Spleen (tissue), 11 donors: ENCODE data around the gene RPS19BP1. TPM values are rescaled to one million over a fixed set of nuclear protein-coding genes. Genes with fewer than 3 reads are reported as not detected.

ENCODE experiments used
- DNase-seq: peaks from one replicate; pipeline ENCODE4 v3.0.0-alpha.2; 2020
- H3K27ac ChIP-seq, 8 donors: fragments of 200-600 bp; sonication (generic) in 7 of 8; 1 replicate in 4 of 8; 2 replicates in 4 of 8; pipeline versions ENCODE4 v1.5.0 to v1.8.0; 2016 to 2021; ENCODE audit warnings: inconsistent platforms in 4 of 8, mild to moderate bottlenecking in 4 of 8, moderate library complexity in 1 of 8
- H3K27me3 ChIP-seq, 7 donors: fragments of 200-600 bp; sonication (generic) in 6 of 7; replicated peaks in 1 of 7; 1 replicate in 4 of 7; 2 replicates in 3 of 7; pipeline versions ENCODE4 v1.5.0 to v1.8.0; 2016 to 2021; ENCODE audit warnings: inconsistent platforms in 3 of 7, mild to moderate bottlenecking in 1 of 7
- H3K36me3 ChIP-seq, 6 donors: fragments of 200-600 bp; sonication (generic) in 5 of 6; 1 replicate in 4 of 6; 2 replicates in 2 of 6; pipeline versions ENCODE4 v1.5.0 to v1.8.0; 2016 to 2021; ENCODE audit warnings: inconsistent platforms in 2 of 6
- H3K4me1 ChIP-seq, 6 donors: fragments of 200-600 bp; sonication (generic) in 5 of 6; 1 replicate in 3 of 6; 2 replicates in 3 of 6; pipeline versions ENCODE4 v1.5.0 to v1.8.0; 2016 to 2021; ENCODE audit warnings: inconsistent platforms in 3 of 6
- H3K4me3 ChIP-seq, 8 donors: fragments of 200-600 bp; sonication (generic) in 7 of 8; 1 replicate in 4 of 8; 2 replicates in 4 of 8; pipeline versions ENCODE4 v1.5.0 to v1.8.0; 2016 to 2021; ENCODE audit warnings: inconsistent platforms in 4 of 8, mild to moderate bottlenecking in 4 of 8, moderate library complexity in 2 of 8
- H3K9me3 ChIP-seq, 8 donors: fragments of 200-600 bp; sonication (generic) in 7 of 8; 1 replicate in 4 of 8; 2 replicates in 4 of 8; pipeline versions ENCODE4 v1.5.0 to v1.8.0; 2016 to 2021; ENCODE audit warnings: inconsistent platforms in 4 of 8
- CTCF ChIP-seq, 11 experiments: fragments of 200-600 bp in 7 of 11; fragments of 450-650 bp in 4 of 11; sonication (generic) in 4 of 11; IDR thresholded peaks in 8 of 11; conservative IDR thresholded peaks in 3 of 11; 1 replicate in 7 of 11; 2 replicates in 4 of 11; pipeline versions ENCODE4 v1.4.0 to v1.8.0; 2016 to 2021; ENCODE audit warnings: antibody characterized with exemption in 11 of 11, inconsistent platforms in 4 of 11, mild to moderate bottlenecking in 1 of 11
- POLR2A ChIP-seq, 3 donors: fragments of 450-650 bp; IDR thresholded peaks; one replicate each; pipeline ENCODE4 v1.5.1; 2017; ENCODE audit warnings: antibody characterized with exemption in 3 of 3, mild to moderate bottlenecking in 1 of 3
- POLR2AphosphoS5 ChIP-seq, 3 donors: sonication (generic); formaldehyde crosslinking; IDR thresholded peaks; one replicate each; pipeline ENCODE4 v1.5.1; 2017; ENCODE audit warnings: antibody characterized with exemption in 3 of 3
- WGBS, 5 donors: extraction: QIAGEN DNeasy Blood & Tissue Kit in 3 of 5; methylation state at CpG; one replicate each; pipeline versions ENCODE4 v1.1.5 to v1.1.7; 2013 to 2018; 5-methylcytosine and 5-hydroxymethylcytosine counted together
- intact Hi-C: fragments of 100-400 bp; cut with DNase I; formaldehyde crosslinking; loops from one replicate; pipeline ENCODE4 v1.15.0; 2023; ENCODE audit warnings: low total_unique reads
- polyA plus RNA-seq, 3 donors: library from polyadenylated mRNA; stranded (reverse); fragments of 200-250 nt; gene quantifications; one replicate each; pipeline ENCODE4 v1.2.1, GENCODE V29; 2013
- total RNA-seq, 7 donors: library from RNA; depleted of rRNA in 3 of 7; stranded (reverse); fragments of >200 nt in 3 of 7; fragmentation: NEBNext Ultra II Directional in 4 of 7; extraction: Animal tissue kit (Norgen Biotek cat#: 25700) in 4 of 7; gene quantifications; one replicate each; pipeline versions ENCODE4 v1.1.0 to v1.2.1, GENCODE V29; 2016 to 2021
- donor health status: healthy with polysubstance abuse.
- donor health status: DM: no; HTN: no; CAD: no; lungs with moderate emphysema.
- donor health status: DM: no; HTN: no; CAD: no.
- donor health status: Bipolar disorder and iron deficiency.
- donor health status: healthy.
- donor health status: DM: no; HTN: no; CAD: no.
- donor health status: DM: yes; HTN: yes; CAD: no.

RPS19BP1 gene
- total and polyA plus RNA-seq, 10 donors: 55.8 to 210 (median 96.6) TPM

GRCh38 chr22:39570226-39570625 lies 37.7 kb upstream of the RPS19BP1 start:
- Histone ChIP-seq H3K4me1 (peaks cover 0 to 14% (median 9%) of the 10 kb centered on the region in 6 donors), H3K27me3 (peaks cover 0 to 21% (median 0%) of the 10 kb centered on the region in 7 donors), H3K4me3 (no peak overlapping the region), H3K9me3 (no peaks in the 10 kb centered on the region), H3K27ac (no peak overlapping the region), H3K36me3 (no peaks in the 10 kb centered on the region)
- 74 to 86% (median 76%) methylated on average over 3 of the region's 3 CpGs for WGBS, 5 donors
- no peak for TF ChIP-seq POLR2AphosphoS5 (IDR thresholded peaks at IDR 0.05)
- TF ChIP-seq POLR2A (IDR thresholded peaks at IDR 0.05): no peak
- TF ChIP-seq CTCF (IDR thresholded peaks at IDR 0.05 in 8 of 11, conservative IDR thresholded peaks at IDR 0.05 in 3 of 11): no peak
- no peak for DNase-seq
- intact Hi-C loops: no loop called here

GRCh38 chr22:39569066-39569465 lies 36.5 kb upstream of the RPS19BP1 start:
- DNase-seq: no peak
- 93 to 97% (median 94%) methylated on average over 2 to 7 of the region's 7 CpGs for WGBS, 5 donors

DNA sequence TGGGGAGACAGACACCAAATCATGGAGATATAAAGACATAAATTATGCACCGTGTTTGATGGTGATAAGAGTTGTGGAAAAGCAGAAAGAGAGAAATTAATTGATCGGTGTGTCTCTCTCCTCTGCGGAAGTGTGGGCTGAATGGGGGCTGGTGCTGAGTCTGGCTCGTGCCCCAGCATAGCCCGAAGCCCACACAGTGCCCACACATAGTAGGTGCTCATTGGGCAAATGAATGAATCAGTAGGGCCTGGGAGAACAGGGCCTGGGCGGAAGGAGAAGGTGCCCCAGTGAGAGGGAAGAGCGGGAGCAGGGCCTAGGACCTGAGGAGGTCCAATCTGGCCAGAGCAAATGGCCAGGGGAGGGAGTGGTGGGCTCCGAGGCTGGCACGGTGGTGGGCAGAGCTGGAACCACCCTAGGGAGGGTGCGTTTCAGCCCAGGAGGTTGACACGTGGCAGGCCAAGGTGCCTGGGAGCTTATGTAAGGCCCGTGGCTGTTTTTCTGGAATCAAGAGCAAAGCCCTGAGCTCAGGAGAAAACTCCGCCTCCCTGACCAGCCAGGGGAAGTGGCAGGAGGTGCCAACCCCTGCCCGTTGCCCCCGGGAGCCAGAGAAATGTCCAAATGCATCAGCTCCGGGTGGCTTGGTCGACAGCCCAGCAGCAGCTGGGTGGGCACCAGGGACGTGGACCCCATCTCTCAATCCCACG lies 35.9 kb upstream of the RPS19BP1 start:
- Histone ChIP-seq H3K36me3 (no peaks in the 10 kb centered on the region), H3K27ac (no peak overlapping the region), H3K4me1 (peaks cover 0 to 14% (median 9%) of the 10 kb centered on the region in 6 donors), H3K9me3 (no peaks in the 10 kb centered on the region), H3K4me3 (no peak overlapping the region), H3K27me3 (peaks cover 0 to 21% (median 0%) of the 10 kb centered on the region in 7 donors)
- TF ChIP-seq POLR2A (IDR thresholded peaks at IDR 0.05) (no peak), CTCF (IDR thresholded peaks at IDR 0.05 in 8 of 11, conservative IDR thresholded peaks at IDR 0.05 in 3 of 11) (no peak), POLR2AphosphoS5 (IDR thresholded peaks at IDR 0.05) (no peak)
- WGBS, 5 donors: 74 to 86% (median 76%) methylated on average over 13 to 19 of the region's 19 CpGs
- no peak for DNase-seq
- intact Hi-C loops: no loop called here

More at GRCh38 chr22:39569066-39569465, 36.5 kb upstream of the RPS19BP1 start:
- H3K27me3 ChIP-seq: peaks cover 0 to 21% (median 0%) of the 10 kb centered on the region in 7 donors
- TF ChIP-seq CTCF (IDR thresholded peaks at IDR 0.05 in 8 of 11, conservative IDR thresholded peaks at IDR 0.05 in 3 of 11): no peak
- no peak for TF ChIP-seq POLR2A (IDR thresholded peaks at IDR 0.05)
- TF ChIP-seq POLR2AphosphoS5 (IDR thresholded peaks at IDR 0.05): no peak
- H3K27ac ChIP-seq: no peak overlapping the region
- intact Hi-C loops: no loop called here
- no peak overlapping the region for H3K4me3 ChIP-seq
- no peaks in the 10 kb centered on the region for H3K36me3 ChIP-seq
- H3K4me1 ChIP-seq: peaks cover 0 to 14% (median 9%) of the 10 kb centered on the region in 6 donors
- no peaks in the 10 kb centered on the region for H3K9me3 ChIP-seq

DNA sequence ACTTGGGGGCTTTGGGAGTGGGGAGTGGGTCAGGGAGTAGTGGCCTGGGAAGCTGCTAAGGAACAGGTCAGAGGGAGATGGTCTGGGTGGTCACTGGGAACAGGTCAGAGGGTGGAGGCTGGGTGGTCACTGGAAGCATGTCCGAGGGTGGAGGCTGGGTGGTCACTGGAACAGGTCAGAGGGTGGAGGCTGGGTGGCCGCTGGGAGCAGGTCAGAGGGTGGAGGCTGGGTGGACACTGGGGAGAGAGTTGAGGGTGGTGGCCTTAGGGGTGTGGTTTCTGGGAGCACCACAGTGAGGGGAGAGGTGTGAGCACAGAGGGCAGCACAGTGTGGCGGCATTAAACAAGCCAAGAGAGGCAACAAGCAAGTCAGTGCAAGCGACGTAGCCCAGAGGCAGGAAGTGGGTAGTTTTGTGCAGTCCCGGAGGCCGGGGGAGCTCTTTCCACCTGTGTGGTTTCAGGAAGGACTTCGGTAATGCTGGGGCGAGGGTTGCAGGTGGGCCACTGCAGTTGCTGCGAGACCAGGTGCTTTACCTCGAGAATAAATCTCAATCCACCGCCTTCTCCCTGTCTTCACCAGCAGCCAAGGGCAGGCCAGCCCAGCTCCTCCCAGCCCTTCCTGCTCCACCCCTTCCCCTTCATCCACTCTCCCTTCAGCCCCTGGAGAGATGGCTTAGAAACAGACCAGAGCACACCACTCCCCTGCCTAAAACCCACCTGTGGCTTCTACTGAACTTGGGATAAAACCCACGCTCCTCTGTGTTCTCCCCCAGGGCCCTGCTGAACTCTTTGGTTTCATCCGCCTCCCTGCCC lies 34.8 kb upstream of the RPS19BP1 start:
- DNase-seq: peak; percentile 80
- TF ChIP-seq POLR2A (IDR thresholded peaks at IDR 0.05): no peak
- no peak for TF ChIP-seq CTCF (IDR thresholded peaks at IDR 0.05 in 8 of 11, conservative IDR thresholded peaks at IDR 0.05 in 3 of 11)
- TF ChIP-seq POLR2AphosphoS5 (IDR thresholded peaks at IDR 0.05): peak in 1 of 3 donors; percentile 36
- Histone ChIP-seq H3K27me3 (peaks cover 0 to 26% (median 0%) of the 10 kb centered on the region in 7 donors), H3K4me3 (peak overlapping the region in 1 of 8 donors; percentile 34), H3K27ac (peak overlapping the region in 1 of 8 donors; percentile 29), H3K36me3 (no peaks in the 10 kb centered on the region), H3K9me3 (no peaks in the 10 kb centered on the region), H3K4me1 (peaks cover 0 to 14% (median 9%) of the 10 kb centered on the region in 6 donors)
- intact Hi-C loops: no loop called here
- WGBS, 5 donors: 27 to 36% (median 29%) methylated on average over 14 of the region's 14 CpGs
